Measurements from ENCODE around the gene SHC2. TPM values are rescaled to one million over a fixed set of nuclear protein-coding genes. Genes with fewer than 3 reads are reported as not detected.

Gene SHC2
- total and polyA plus RNA-seq, 2 of the 13 experiments (the other 11 are each of a cell fraction or from before 2014, with no cell fraction given) = 9.0 to 18.3 TPM

DNA sequence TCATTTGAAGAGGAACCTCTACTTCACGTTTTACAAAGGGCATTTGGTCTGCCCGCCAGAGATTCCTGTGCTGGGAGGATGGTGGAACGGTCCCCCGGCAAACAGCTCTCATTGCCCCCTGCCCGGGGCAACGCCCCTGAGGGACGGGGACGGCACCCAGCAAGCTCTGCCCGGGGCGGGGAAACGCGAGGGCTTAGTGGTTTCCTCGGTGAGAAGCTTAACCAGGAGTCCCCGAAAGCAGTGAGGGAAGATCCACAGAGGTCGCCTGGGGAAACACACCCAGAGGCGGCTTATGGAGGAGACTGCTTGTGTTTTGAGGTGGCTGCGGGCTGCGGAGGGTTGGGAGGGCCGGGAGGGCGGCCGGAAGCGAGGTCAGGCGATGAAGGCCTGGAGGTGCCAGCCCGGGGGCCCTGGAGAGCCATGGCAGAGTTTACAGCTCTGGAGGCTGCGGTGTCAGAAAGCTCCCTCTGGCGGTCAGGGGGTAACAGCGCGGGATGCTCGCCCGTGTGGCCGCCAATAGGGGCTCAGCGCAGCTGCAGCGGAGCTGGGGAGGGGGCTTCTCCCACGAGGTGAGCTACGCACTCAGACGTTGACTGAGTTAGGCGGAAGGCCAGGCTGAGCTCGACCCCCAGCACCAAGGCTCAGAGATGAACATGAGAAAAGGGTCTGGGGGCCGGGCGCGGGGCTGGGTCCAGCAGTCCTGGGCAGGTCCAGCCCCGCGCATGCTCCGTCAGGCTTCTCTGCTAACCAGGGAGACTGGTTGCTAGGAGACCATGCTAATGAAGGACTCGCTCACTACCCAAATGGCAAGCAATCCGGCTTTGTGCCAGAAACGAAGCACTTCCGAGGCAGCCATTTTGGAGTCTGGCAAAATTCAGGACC is 45.8 kb upstream of the SHC2 start (continued):
- TF ChIP-seq HOXA7 (CRISPR knock-in tag; IDR thresholded peaks at IDR 0.05) (no peak), RXRA (CRISPR knock-in tag; IDR thresholded peaks at IDR 0.05) (peak; percentile 58; the same call in 1 of the 2 replicates), HOXA9 (CRISPR knock-in tag; IDR thresholded peaks at IDR 0.05; ENCODE audit: borderline replicate concordance) (no peak), GABPA (IDR thresholded peaks at IDR 0.05; ENCODE audit: low read depth, low read length) (peak; percentile 37; the same call in 1 of the 2 replicates), GABPA (CRISPR knock-in tag; IDR thresholded peaks at IDR 0.05; ENCODE audit: low read depth) (no peak), SMAD3 (CRISPR knock-in tag; IDR thresholded peaks at IDR 0.05) (no peak), MED8 (CRISPR knock-in tag; IDR thresholded peaks at IDR 0.05; ENCODE audit: insufficient replicate concordance) (no peak), ZNF773 (CRISPR knock-in tag; IDR thresholded peaks at IDR 0.05; ENCODE audit: borderline replicate concordance) (no peak), FOXJ3 (CRISPR knock-in tag; IDR thresholded peaks at IDR 0.05; ENCODE audit: borderline replicate concordance) (0 out of 2 replicates have a peak, but pooled peaks have one; percentile 28), ZNF331 (CRISPR knock-in tag; IDR thresholded peaks at IDR 0.05) (peak; percentile 54; the same call in 1 of the 2 replicates), SOX13 (IDR thresholded peaks at IDR 0.05) (no peak), SOX13 (CRISPR knock-in tag; conservative IDR thresholded peaks at IDR 0.05 in 1 of 2, IDR thresholded peaks at IDR 0.05 in 1 of 2) (no peak), SRSF4 (IDR thresholded peaks at IDR 0.05; ENCODE audit: low read depth, low read length, poor library complexity, severe bottlenecking) (no peak), KLF11 (CRISPR knock-in tag; IDR thresholded peaks at IDR 0.05) (0 out of 2 replicates have a peak, but pooled peaks have one; percentile 6), DNMT3B (CRISPR knock-in tag; conservative IDR thresholded peaks at IDR 0.05) (no peak; the same call in 1 of the 2 replicates)
- TF ChIP-seq, protein P1, sequence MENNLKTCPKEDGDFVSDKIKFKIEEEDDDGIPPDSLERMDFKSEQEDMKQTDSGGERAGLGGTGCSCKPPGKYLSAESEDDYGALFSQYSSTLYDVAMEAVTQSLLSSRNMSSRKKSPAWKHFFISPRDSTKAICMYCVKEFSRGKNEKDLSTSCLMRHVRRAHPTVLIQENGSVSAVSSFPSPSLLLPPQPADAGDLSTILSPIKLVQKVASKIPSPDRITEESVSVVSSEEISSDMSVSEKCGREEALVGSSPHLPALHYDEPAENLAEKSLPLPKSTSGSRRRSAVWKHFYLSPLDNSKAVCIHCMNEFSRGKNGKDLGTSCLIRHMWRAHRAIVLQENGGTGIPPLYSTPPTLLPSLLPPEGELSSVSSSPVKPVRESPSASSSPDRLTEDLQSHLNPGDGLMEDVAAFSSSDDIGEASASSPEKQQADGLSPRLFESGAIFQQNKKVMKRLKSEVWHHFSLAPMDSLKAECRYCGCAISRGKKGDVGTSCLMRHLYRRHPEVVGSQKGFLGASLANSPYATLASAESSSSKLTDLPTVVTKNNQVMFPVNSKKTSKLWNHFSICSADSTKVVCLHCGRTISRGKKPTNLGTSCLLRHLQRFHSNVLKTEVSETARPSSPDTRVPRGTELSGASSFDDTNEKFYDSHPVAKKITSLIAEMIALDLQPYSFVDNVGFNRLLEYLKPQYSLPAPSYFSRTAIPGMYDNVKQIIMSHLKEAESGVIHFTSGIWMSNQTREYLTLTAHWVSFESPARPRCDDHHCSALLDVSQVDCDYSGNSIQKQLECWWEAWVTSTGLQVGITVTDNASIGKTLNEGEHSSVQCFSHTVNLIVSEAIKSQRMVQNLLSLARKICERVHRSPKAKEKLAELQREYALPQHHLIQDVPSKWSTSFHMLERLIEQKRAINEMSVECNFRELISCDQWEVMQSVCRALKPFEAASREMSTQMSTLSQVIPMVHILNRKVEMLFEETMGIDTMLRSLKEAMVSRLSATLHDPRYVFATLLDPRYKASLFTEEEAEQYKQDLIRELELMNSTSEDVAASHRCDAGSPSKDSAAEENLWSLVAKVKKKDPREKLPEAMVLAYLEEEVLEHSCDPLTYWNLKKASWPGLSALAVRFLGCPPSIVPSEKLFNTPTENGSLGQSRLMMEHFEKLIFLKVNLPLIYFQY (CRISPR knock-in tag; IDR thresholded peaks at IDR 0.05; ENCODE audit: borderline replicate concordance) = no peak; the same call in 1 of the 2 replicates
- TF ChIP-seq, protein P2, sequence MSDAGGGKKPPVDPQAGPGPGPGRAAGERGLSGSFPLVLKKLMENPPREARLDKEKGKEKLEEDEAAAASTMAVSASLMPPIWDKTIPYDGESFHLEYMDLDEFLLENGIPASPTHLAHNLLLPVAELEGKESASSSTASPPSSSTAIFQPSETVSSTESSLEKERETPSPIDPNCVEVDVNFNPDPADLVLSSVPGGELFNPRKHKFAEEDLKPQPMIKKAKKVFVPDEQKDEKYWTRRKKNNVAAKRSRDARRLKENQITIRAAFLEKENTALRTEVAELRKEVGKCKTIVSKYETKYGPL (CRISPR knock-in tag; IDR thresholded peaks at IDR 0.05) = no peak
- TF ChIP-seq, protein P3, sequence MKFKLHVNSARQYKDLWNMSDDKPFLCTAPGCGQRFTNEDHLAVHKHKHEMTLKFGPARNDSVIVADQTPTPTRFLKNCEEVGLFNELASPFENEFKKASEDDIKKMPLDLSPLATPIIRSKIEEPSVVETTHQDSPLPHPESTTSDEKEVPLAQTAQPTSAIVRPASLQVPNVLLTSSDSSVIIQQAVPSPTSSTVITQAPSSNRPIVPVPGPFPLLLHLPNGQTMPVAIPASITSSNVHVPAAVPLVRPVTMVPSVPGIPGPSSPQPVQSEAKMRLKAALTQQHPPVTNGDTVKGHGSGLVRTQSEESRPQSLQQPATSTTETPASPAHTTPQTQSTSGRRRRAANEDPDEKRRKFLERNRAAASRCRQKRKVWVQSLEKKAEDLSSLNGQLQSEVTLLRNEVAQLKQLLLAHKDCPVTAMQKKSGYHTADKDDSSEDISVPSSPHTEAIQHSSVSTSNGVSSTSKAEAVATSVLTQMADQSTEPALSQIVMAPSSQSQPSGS (CRISPR knock-in tag; IDR thresholded peaks at IDR 0.05) = 0 out of 2 replicates have a peak, but pooled peaks have one; percentile 26
- TF ChIP-seq, protein P4, sequence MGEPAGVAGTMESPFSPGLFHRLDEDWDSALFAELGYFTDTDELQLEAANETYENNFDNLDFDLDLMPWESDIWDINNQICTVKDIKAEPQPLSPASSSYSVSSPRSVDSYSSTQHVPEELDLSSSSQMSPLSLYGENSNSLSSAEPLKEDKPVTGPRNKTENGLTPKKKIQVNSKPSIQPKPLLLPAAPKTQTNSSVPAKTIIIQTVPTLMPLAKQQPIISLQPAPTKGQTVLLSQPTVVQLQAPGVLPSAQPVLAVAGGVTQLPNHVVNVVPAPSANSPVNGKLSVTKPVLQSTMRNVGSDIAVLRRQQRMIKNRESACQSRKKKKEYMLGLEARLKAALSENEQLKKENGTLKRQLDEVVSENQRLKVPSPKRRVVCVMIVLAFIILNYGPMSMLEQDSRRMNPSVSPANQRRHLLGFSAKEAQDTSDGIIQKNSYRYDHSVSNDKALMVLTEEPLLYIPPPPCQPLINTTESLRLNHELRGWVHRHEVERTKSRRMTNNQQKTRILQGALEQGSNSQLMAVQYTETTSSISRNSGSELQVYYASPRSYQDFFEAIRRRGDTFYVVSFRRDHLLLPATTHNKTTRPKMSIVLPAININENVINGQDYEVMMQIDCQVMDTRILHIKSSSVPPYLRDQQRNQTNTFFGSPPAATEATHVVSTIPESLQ (CRISPR knock-in tag; conservative IDR thresholded peaks at IDR 0.05) = peak; percentile 55; the same call in 1 of the 2 replicates
- TF ChIP-seq, protein P5, sequence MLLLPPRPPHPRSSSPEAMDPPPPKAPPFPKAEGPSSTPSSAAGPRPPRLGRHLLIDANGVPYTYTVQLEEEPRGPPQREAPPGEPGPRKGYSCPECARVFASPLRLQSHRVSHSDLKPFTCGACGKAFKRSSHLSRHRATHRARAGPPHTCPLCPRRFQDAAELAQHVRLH (CRISPR knock-in tag; IDR thresholded peaks at IDR 0.05; ENCODE audit: borderline replicate concordance, low read depth) = 0 out of 2 replicates have a peak, but pooled peaks have one; percentile 62
